ACC112 (cell line): Measurements from ENCODE around the gene TBX10.
"Not testable (repeated sequence)": the region's sequence is repeated elsewhere in the genome, so short reads cannot be mapped to it uniquely, and the experiment has no call there.

Experiments
- H2AFZ ChIP-seq: fragments of 200-600 bp; sonication (generic); one replicate; pipeline ENCODE4 v1.6.0; 2017; ENCODE audit warnings: antibody characterized with exemption, low read length; ENCODE audit not compliant: unreplicated experiment
- H3K27ac ChIP-seq: fragments of 200-600 bp; sonication (generic); 2 replicates; pipeline ENCODE4 v1.5.1; 2014; ENCODE audit warnings: low read depth, mild to moderate bottlenecking, antibody characterized with exemption, low read length, moderate library complexity
- H3K27me3 ChIP-seq: fragments of 200-600 bp; sonication (generic); 2 replicates; pipeline ENCODE4 v1.6.1; 2014; ENCODE audit warnings: mild to moderate bottlenecking, antibody characterized with exemption, low read length, moderate library complexity, mixed read lengths; ENCODE audit not compliant: insufficient read depth
- H3K36me3 ChIP-seq: fragments of 200-600 bp; sonication (generic); 2 replicates; pipeline ENCODE4 v1.6.1; 2016; ENCODE audit warnings: mild to moderate bottlenecking, antibody characterized with exemption, low read length, moderate library complexity, mixed read lengths; ENCODE audit not compliant: insufficient read depth
- H3K4me1 ChIP-seq: fragments of 200-600 bp; sonication (generic); one replicate; pipeline ENCODE4 v1.6.1; 2016; ENCODE audit warnings: low read length, mixed read lengths; ENCODE audit not compliant: insufficient read depth, unreplicated experiment, control insufficient read depth
- H3K4me3 ChIP-seq: fragments of 200-600 bp; sonication (generic); 2 replicates; pipeline ENCODE4 v1.5.1; 2014; ENCODE audit warnings: mild to moderate bottlenecking, low read depth, low read length
- H3K79me2 ChIP-seq: fragments of 200-600 bp; sonication (generic); one replicate; pipeline ENCODE4 v1.6.0; 2016; ENCODE audit warnings: low read length; ENCODE audit not compliant: control insufficient read depth, unreplicated experiment, insufficient read depth

The TBX10 gene

GRCh38 chr11:67604815-67605214, 34.7 kb downstream of the TBX10 start:
- Histone ChIP-seq H2AFZ (no peak overlapping the region), H3K79me2 (peaks cover 16% of the 10 kb centered on the region), H3K27me3 (peaks cover 17% of the 10 kb centered on the region), H3K4me3 (no peak overlapping the region), H3K4me1 (peaks cover 8% of the 10 kb centered on the region), H3K27ac (no peak overlapping the region), H3K36me3 (peaks cover 8% of the 10 kb centered on the region; the same call in 1 of the 2 replicates)

- not testable (repeated sequence) for H2AFZ ChIP-seq, H3K27ac ChIP-seq, H3K4me3 ChIP-seq, H3K36me3 ChIP-seq, H3K4me1 ChIP-seq
- peaks cover 20% of the 10 kb centered on the region for H3K27me3 ChIP-seq
- peaks cover 16% of the 10 kb centered on the region for H3K79me2 ChIP-seq
These were observed 35.4 kb downstream of the TBX10 start for GRCh38 chr11:67604119-67604518.

- Histone ChIP-seq H2AFZ (no peak overlapping the region), H3K27me3 (peaks cover 20% of the 10 kb centered on the region), H3K36me3 (no peaks in the 10 kb centered on the region), H3K27ac (no peak overlapping the region), H3K79me2 (no peaks in the 10 kb centered on the region), H3K4me1 (no peaks in the 10 kb centered on the region), H3K4me3 (no peak overlapping the region)
These were observed 38.5 kb downstream of the TBX10 start for GRCh38 chr11:67601098-67601497.

- no peaks in the 10 kb centered on the region for H3K36me3 ChIP-seq
- H3K27me3 ChIP-seq: peaks cover 20% of the 10 kb centered on the region
- H3K4me1 ChIP-seq: no peaks in the 10 kb centered on the region
- H3K27ac ChIP-seq: no peak overlapping the region
- no peak overlapping the region for H3K4me3 ChIP-seq
- no peaks in the 10 kb centered on the region for H3K79me2 ChIP-seq
- H2AFZ ChIP-seq: no peak overlapping the region
These were observed 39.1 kb downstream of the TBX10 start for GRCh38 chr11:67600324-67601029.

- Histone ChIP-seq H3K4me1 (no peaks in the 10 kb centered on the region), H3K27me3 (peaks cover 20% of the 10 kb centered on the region), H3K36me3 (no peaks in the 10 kb centered on the region), H2AFZ (no peak overlapping the region), H3K27ac (no peak overlapping the region), H3K4me3 (no peak overlapping the region), H3K79me2 (no peaks in the 10 kb centered on the region)
These were observed 40.4 kb downstream of the TBX10 start for GRCh38 chr11:67599149-67599548.

- not testable (repeated sequence) for H3K4me1 ChIP-seq, H3K36me3 ChIP-seq, H3K27ac ChIP-seq, H3K79me2 ChIP-seq, H3K4me3 ChIP-seq, H2AFZ ChIP-seq
- H3K27me3 ChIP-seq: peaks cover 18% of the 10 kb centered on the region
These were observed 41.6 kb downstream of the TBX10 start for GRCh38 chr11:67597963-67598362.

- peaks cover 13% of the 10 kb centered on the region for H3K27me3 ChIP-seq
- H3K36me3 ChIP-seq, H3K4me1 ChIP-seq, H3K4me3 ChIP-seq, H2AFZ ChIP-seq, H3K79me2 ChIP-seq, H3K27ac ChIP-seq: not testable (repeated sequence)
These were observed 42.1 kb downstream of the TBX10 start for GRCh38 chr11:67597458-67597857.

GRCh38 chr11:67596753-67597300, 42.7 kb downstream of the TBX10 start:
- peaks cover 13% of the 10 kb centered on the region for H3K27me3 ChIP-seq
- no peak overlapping the region for H3K4me3 ChIP-seq
- no peak overlapping the region for H2AFZ ChIP-seq
- H3K4me1 ChIP-seq: no peaks in the 10 kb centered on the region
- no peaks in the 10 kb centered on the region for H3K79me2 ChIP-seq
- no peak overlapping the region for H3K27ac ChIP-seq
- H3K36me3 ChIP-seq: no peaks in the 10 kb centered on the region

GRCh38 chr11:67594480-67594879, 45.1 kb downstream of the TBX10 start:
- no peaks in the 10 kb centered on the region for H3K79me2 ChIP-seq
- H3K4me1 ChIP-seq: no peaks in the 10 kb centered on the region
- H3K27me3 ChIP-seq: no peaks in the 10 kb centered on the region
- no peaks in the 10 kb centered on the region for H3K36me3 ChIP-seq
- H3K27ac ChIP-seq: no peak overlapping the region
- H3K4me3 ChIP-seq: no peak overlapping the region
- H2AFZ ChIP-seq: no peak overlapping the region

- H3K4me1 ChIP-seq: no peaks in the 10 kb centered on the region
- H3K36me3 ChIP-seq: no peaks in the 10 kb centered on the region
- no peak overlapping the region for H2AFZ ChIP-seq
- H3K27ac ChIP-seq: no peak overlapping the region
- H3K79me2 ChIP-seq: no peaks in the 10 kb centered on the region
- H3K4me3 ChIP-seq: no peak overlapping the region
- no peaks in the 10 kb centered on the region for H3K27me3 ChIP-seq
These were observed 46.0 kb downstream of the TBX10 start for GRCh38 chr11:67593565-67593905.

GRCh38 chr11:67592880-67593564, 46.5 kb downstream of the TBX10 start:
- no peak overlapping the region for H3K27ac ChIP-seq
- H3K4me1 ChIP-seq: no peaks in the 10 kb centered on the region
- H3K36me3 ChIP-seq: peaks cover 3% of the 10 kb centered on the region; the same call in 1 of the 2 replicates
- H3K27me3 ChIP-seq: no peaks in the 10 kb centered on the region
- H3K79me2 ChIP-seq: no peaks in the 10 kb centered on the region
- no peak overlapping the region for H3K4me3 ChIP-seq
- H2AFZ ChIP-seq: no peak overlapping the region
